ENCODE results near the gene TOP1.
A peak's percentile ranks its signal among the peaks of the same experiment; 100 is the strongest.
"Not testable (repeated sequence)": the region's sequence is repeated elsewhere in the genome, so short reads cannot be mapped to it uniquely, and the experiment has no call there.

The TOP1 gene

GRCh38 chr20:41131594-41132387 lies 103.2 kb downstream of the TOP1 start:
- DNase-seq (ENCODE audit: low read depth): no peak

GRCh38 chr20:41132388-41132775 lies 103.8 kb downstream of the TOP1 start:
- not testable (repeated sequence) for DNase-seq (ENCODE audit: low read depth)

GRCh38 chr20:41133709-41134361 lies 105.2 kb downstream of the TOP1 start:
- DNase-seq (ENCODE audit: low read depth): no peak

- no peak for DNase-seq (ENCODE audit: low read depth)
Observed at GRCh38 chr20:41134362-41135186, 106.0 kb downstream of the TOP1 start.

- no peak for DNase-seq (ENCODE audit: low read depth)
Observed at GRCh38 chr20:41135187-41135887, 106.7 kb downstream of the TOP1 start.

- DNase-seq (ENCODE audit: low read depth): no peak
Observed at GRCh38 chr20:41135888-41136679, 107.5 kb downstream of the TOP1 start.

- DNase-seq (ENCODE audit: low read depth): peak; percentile 82
Observed at GRCh38 chr20:41136680-41137613, 108.3 kb downstream of the TOP1 start, which contains the start of gene PLCG1. TSS of gene PLCG1 (plus strand) at chr20:41137543. CDS start at chr20:41137642, 99 bp downstream.

- peak; percentile 48 for DNase-seq (ENCODE audit: low read depth)
Observed at GRCh38 chr20:41137614-41138474, 109.2 kb downstream of the TOP1 start.

GRCh38 chr20:41138475-41139226 lies 110.0 kb downstream of the TOP1 start:
- DNase-seq (ENCODE audit: low read depth): no peak

GRCh38 chr20:41139227-41140093 lies 110.8 kb downstream of the TOP1 start:
- DNase-seq (ENCODE audit: low read depth): no peak

- DNase-seq (ENCODE audit: low read depth): no peak
Observed at GRCh38 chr20:41140226-41141133, 111.9 kb downstream of the TOP1 start.

GRCh38 chr20:41141153-41141815 lies 112.7 kb downstream of the TOP1 start:
- DNase-seq (ENCODE audit: low read depth): no peak

- DNase-seq (ENCODE audit: low read depth): no peak
Observed at GRCh38 chr20:41142245-41142644, 113.6 kb downstream of the TOP1 start.

GRCh38 chr20:41142919-41143318 lies 114.3 kb downstream of the TOP1 start:
- DNase-seq (ENCODE audit: low read depth): no peak

GRCh38 chr20:41143354-41143753 lies 114.7 kb downstream of the TOP1 start:
- no peak for DNase-seq (ENCODE audit: low read depth)

GRCh38 chr20:41145317-41145716 lies 116.7 kb downstream of the TOP1 start:
- DNase-seq (ENCODE audit: low read depth): no peak

Data from fibroblast of gingiva (primary cell).